GM21526 (cell line): Measurements from ENCODE around the gene PTPRG.

Source experiments
- ATAC-seq: cut with Tn5 transposase; IDR thresholded peaks from one replicate; pipeline ENCODE4 v1.9.1; 2021; ENCODE audit warnings: moderate library complexity; ENCODE audit not compliant: unreplicated experiment, low FRiP score

Gene PTPRG

DNA sequence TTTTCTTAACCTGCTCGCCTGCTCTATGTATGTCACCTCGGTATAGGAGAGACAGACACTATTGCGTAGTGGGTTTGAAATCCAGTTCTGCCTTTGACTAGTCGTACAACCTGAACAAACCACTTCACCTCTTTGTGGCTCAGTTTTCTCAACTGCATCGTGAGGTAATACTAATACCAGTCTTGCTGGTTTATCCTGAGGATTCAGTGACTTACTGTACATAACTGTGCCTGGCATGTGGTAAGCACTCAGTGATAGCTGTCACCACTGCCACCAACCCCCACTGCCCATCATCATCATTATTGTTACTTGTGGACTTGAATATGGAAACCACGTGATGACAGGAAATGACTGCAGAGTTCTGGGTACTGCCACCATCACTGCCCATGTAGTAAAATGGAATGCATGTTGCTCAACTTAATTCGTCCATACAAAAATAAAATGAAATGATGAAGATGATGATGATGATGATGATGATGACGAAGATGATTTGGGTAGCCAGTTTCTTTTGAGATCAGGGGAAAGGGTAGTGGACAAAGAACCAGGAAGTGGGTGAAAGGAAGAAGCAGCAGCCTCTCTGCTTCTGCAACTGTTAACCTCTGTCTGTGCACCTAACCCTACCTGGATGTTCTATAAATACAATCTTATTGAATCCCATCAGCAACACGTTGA, 583.9 kb downstream of the PTPRG start:
- no peak for ATAC-seq

DNA sequence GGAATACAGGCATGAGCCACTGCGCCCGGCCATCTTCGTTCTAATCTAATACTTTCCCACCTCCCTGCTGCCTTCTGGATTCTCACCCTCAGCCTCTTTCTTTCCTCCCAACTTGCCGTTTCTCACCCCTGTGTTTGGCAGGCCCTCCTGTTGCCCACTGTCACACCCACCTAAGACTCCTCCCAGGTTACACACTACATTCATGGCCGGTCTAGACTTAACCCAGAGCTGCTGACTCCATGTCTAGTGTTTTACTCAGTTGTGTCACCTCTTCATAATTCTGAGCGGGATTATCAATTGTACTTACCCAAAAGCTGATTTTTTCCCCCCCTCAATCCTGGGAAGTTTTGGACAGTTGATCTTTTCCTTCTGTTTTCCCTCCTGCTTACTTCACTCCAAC, 588.2 kb downstream of the PTPRG start:
- no peak for ATAC-seq

DNA sequence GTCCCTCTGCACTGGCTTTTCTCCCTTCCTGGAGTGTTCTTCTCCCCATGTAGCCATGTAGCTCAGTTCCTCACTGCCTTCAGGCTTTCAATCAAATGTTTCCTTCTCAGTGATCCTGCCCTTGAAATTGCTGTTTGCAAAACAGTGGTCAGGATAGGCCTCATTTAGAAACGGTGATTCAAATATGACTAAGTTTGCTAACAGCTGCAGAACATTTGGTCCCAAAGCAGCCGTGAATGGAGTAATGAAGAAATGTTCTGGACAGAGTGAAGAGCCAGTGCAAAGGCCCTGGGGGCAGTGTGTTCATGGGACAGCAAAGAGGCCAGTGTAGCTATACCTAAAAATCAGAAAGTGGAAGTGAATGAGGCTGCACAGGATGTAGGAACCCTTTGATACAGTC, 588.6 kb downstream of the PTPRG start:
- ATAC-seq = no peak

DNA sequence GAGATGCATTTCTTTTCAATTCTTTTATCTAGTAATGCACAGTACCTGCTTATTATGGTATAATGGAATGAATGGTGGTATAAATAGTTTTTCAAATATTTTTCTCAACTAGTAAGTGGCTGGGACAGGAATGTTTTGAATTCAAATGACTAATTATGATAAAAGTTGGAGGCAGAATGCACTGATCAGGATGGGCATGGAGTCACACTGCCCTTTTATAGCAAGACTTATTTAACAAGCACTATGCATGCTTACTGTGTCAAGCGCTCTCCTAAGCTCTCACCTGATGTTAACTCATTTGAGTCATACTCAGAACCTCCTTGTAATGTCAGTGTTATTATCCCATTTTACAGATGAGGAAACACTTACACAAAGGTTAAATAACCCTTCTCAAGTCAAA, 590.2 kb downstream of the PTPRG start:
- no peak for ATAC-seq

DNA sequence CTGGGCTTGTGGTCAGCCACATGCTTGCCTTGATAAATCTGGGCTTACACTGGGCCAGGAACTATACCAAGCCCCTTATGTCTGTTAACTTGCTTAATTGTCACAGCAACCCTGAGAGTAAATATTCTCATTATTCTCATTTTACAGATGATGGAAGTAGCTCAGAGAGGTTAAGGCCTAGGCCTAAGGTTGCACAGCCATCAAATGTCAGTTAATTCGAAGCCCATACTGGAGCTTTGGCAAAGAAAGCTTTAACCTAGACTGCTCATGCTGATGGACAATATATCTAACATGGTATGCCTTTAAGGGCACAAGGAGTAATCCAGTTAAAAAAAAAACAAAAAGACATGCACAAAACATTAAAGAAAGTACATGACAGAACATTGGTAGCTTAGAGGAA, 591.9 kb downstream of the PTPRG start:
- ATAC-seq = no peak

DNA sequence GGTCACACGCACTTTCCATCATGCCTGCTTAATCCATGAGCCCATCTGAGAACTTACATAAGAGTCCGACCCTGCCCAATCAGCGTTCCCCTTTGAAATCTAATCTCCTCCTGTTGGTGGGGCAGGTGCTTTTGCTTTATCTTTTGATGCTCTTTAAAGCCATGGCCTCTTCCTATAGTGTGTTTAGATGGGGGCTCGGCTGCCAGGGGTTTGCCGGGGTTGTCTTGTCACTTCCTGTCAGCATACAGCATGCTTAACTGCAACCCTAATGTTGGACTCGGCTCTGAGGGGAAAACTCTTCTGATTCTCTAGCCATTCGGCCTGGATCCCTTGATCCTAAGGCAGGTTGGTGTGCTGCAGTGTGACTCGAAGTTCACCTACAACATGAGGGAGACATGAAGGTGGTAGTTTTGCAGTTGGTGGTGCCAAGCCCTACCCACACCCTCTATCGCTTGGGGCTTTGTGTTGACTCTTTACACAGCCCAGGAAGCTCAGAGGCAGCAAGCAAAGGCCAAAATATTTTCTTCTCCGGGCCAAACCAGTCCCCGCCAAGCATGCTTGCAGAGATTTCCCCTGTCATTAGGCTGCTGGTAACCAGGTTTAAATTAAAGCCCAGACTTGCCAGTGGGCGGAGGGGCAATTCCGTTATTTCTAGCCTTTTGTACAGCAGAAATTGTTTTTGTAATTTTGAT, 593.2 kb downstream of the PTPRG start:
- ATAC-seq = no peak

DNA sequence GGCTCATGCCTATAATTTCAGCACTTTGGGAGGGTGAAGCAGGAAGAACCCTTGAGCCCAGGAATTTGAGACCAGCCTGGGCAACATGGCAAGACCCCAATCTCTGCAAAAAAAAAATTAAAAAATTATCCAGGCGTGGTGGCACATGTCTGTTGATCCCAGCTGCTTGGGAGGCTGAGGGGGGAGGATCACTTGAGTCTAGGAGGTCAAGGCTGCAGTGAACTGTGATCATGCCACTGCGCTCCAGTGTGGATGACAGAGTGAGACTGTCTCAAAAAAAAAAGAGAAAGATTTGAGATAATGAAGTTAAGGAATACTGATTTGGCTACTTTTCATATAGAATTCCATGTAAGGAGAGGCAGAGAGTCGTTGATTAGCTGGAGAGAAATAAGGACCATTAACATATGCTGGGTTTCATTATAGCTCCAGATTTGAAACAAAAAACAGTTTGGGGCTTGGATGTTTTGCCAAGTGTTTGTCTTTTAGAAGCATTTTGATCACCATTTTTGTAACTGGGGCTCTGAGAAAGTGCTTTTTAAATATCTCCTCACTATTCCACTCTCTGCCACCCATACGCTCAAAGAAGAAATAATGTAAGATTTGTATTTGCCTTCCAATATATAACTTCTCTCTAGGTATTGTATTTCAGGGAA, 597.8 kb downstream of the PTPRG start:
- ATAC-seq = no peak

DNA sequence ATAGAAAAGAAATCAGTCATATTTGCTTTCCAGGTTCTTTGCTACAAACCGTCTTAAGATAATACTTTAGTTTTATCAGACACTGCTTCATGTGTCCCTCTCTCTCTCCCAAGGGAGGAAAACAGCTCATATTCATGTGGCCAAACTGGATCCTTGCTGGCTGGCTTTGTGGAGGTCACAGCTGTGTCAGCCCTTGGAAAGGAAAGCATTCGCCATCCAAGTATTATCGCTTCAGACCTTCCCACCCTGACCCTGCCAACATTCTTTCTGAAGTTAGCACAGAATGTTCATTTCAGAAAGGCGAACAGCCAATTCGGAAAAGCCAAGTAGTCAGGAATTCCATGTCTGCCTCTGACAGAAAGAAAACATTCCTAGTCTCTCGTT, 598.3 kb downstream of the PTPRG start:
- no peak for ATAC-seq

DNA sequence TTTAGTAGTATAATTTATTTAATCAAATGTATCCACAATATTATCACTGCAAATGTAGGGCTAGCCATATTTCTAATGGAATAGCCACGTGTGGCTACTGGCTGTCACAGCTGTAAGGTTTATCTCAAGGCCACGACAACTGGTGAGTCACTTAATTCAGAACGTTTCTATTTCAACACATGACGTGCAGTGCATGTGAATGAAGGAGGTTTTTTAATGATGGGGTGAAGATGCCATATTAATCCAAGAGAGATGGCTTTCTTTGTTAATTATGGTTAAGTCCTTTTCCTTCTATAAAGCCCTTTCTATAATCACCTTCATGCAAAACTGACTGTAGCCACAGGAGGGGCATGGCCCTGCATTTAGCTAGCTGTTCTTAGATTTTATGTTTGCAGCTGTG, 600.0 kb downstream of the PTPRG start:
- ATAC-seq = no peak

DNA sequence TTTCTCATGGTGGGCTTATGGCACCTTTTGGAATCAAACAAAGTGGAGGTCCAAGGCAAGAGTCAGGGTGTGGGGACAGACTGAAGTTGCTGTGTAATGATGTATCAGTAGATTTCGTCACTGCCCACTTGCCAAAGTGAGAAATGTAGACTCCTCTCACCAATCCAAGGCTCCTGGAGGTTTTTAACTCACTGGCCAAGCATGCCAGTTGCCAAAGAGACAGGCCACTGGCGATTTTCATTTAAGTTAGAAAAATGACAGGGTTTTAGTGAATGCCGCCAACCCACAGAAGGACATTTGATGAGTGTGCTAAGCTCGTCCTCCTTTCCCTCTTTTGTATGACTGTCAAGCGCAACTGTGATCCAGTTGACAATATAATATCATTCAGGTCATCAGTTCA, 602.8 kb downstream of the PTPRG start:
- ATAC-seq = no peak

DNA sequence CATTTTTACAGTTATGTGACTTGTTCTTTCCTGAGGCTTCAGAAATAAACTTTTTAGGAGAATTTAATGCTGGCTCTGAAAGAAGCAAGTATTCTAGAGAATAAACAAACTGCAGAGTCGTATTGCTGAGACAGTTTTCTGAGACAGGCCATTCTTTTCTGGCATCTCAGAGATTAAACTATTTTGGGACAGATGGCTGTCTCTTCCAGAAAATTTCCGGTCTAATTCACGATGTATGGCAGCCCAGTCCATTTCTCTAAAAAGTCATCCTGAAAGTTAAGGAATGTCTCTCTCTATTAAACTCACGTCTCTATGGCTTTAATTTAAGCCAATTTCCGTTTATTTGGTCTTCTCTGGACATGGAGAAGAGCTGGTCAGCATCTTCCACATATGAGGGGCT, 603.4 kb downstream of the PTPRG start:
- no peak for ATAC-seq

DNA sequence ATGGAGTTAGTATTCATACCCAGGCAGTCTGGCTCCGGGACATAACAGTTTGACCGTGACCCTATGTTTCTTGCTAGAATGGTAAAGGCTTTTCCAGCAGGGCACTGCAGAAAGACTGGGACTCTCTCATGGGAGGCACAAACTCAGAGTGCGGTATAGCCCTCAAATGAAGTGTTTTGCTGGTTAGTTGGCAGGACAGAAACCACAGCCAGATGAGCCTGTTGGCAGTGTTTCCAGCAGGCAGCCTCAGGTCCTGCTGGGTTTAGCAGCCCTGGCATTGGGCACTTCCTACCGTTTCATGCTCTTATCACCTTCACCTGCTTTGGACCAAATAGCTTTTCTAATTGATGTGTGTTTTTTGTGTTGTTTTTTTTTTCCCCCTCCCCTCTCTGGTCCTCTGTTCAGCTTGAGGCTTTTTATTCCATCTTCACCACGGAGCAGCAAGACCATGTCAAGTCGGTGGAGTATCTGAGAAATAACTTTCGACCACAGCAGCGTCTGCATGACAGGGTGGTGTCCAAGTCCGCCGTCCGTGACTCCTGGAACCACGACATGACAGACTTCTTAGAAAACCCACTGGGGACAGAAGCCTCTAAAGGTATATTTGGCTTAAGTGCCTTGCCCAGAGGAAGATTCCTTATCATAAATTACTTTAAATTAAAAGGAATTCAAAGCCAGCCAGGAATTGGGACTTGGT, 606.3 kb downstream of the PTPRG start:
- ATAC-seq = no peak

DNA sequence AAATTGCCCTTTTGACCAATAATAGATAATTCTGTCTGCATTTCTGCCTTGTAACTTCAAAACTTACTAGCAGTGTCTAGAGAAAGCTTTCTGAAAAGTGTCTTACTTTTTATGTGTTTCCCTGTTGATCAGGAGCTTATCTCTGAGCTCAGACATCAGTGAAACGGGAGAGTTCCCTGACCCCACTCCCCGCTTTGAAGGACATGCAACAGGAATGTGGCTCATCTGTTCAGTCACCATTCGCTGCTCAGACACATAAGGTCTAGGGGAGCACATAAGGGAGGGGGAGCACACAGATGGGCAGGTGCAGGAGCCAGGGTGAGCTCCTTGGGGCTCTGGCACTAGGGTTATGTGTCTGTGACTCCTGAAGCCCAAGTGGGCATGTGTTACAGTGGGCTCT, 607.0 kb downstream of the PTPRG start:
- ATAC-seq = no peak

DNA sequence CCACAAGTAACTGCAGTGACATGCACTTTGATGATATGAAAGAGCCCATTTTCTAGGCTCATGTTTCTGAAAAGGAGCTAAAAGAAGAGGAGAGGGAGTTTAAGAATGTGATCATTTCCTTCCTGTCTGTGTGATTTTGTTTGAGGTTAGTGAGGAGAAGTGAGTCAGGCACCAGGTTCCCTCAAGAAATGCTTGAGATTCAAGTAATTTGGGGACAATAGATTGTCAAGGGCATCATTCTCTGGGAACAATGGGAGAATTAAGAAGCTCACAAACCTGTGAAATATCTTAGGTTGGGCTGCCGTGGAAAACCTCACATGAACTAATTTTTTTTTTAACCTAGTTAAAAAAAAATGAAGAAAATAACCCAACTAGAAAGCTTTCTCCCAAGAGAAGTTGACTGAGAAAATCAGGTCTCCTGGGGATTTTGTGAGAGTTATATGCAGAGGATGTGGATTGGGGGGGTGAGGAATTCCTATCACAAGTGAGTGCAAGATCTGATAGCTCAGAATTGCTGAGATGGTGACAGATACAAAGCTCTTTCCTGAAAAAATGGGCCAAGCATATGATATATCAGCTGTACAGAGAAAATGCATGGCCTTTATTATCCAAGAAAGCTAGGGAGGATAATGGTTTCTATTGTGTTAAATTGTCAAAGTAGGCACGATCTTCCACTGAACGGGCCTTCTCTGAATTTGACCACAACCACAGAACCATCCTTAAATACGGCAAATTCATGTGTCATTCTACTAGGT, 608.7 kb downstream of the PTPRG start:
- no peak for ATAC-seq

DNA sequence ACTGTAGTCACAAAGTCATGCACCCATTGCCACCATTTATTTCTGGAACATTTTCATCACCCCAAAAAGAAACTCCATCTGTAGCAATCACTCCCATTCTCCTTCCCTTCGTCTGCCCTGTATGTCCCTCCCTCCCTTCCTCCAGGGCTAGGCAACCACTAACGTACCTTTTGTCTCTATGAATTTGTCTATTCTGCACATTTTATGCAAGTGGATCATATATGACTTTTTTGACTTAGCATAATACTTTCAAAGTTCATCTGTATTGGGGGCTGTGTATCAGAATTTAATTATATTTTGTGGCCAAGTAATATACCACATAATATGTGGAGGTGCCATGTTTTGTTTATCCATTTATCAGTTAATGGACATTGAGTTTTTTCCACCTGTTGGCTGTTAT, 610.4 kb downstream of the PTPRG start:
- no peak for ATAC-seq

DNA sequence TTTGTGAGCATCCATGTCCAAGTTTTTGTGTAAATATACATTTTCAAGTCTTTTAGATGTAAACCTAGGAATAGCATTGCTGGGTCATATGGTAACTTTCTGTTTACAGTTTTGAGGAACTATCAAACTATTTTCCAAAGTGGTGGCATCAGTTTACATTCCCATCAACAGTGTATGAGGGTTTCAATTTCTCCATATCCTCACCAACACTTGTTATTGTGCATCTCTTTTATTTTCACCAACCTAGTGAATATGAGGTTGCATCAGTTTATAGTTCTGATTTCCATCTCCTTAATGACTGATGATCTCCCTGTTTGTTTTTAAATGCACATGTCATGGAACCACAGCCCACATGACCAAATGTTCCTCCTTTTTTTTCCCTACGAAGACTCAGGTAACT, 610.8 kb downstream of the PTPRG start:
- ATAC-seq = no peak

DNA sequence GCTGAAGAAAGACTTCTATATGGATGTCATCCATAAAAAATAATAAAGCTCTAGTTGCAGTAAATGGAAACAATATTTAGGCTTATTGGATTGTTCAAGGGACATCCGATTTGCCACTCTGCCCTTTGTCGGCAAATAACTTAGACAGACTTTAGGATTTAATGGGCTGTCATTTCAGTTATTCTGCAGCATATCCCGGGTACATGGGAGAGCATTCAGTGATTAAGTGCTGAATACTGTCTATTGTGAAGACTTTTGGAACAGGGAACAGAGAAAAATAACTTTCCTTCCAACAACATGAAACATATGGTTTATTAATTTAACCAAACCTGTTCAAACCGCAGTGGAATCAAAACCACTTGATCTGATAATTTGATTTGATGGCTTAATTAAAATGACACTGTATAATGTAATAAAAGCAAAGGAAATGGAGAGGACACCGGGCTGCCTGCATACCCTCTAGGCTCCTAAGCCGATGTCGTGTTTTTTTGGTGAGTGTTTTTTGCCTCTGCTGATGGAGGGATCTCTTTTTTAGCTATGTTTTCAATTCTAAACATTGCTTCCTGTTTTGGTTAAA, 612.7 kb downstream of the PTPRG start:
- ATAC-seq = no peak

DNA sequence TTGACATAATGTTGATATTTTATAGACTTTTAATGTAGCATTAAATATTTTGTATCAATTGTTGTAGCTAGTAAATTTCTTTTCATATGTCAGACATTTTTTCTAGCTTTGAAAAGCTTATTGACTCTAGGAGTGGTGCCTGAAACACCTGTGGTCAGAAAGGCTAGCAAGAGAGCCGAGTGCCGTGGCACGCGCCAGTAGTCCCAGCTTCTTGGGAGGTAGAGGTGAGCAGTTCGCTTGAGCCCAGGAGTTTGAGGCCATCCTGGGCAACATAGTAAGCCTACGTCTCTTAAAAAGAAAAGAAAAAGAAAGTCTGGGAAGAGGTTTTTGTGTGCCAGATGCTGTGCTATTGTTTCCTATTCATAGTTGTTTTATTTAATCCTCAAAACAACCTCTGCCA, 613.8 kb downstream of the PTPRG start:
- ATAC-seq = no peak

DNA sequence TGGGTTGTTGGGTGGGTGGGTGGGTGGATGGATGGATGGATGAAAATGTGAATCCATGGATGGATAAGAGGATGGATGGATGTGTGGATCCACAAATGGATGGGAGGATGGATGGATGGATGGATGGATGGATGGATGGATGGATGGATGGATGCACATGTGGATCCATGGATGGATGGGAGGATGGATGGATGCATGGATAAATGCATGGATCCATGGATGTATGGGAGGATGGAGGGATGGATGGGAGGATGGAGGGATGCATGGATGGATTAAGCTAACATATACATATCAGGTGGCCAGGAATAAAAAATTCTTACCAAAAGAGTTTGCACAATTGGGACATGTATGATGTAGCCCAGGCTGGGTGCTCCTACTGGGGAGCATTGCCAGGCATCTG, 616.7 kb downstream of the PTPRG start:
- ATAC-seq = no peak
